Activated CD8-positive, alpha-beta memory T cell treated with anti-CD3 and anti-CD28 coated beads for 24 hours (primary cell): ENCODE data around the gene OR6C65.
"Not testable (repeated sequence)": the region's sequence is repeated elsewhere in the genome, so short reads cannot be mapped to it uniquely, and the experiment has no call there.

ENCODE experiments used
- DNase-seq: peaks from one replicate; pipeline ENCODE4 v3.0.0-alpha.2; 2020

OR6C65 gene

GRCh38 chr12:55400229-55400628 lies at the start of gene OR6C65:
TSS of gene OR6C65 (plus strand) at chr12:55400529. CDS start at chr12:55400529, 0 bp downstream.
- DNase-seq: no peak

- not testable (repeated sequence) for DNase-seq
Measured at GRCh38 chr12:55355338-55355737, 45.0 kb upstream of the OR6C65 start.

GRCh38 chr12:55362675-55363074 lies 37.7 kb upstream of the OR6C65 start, which contains the start of gene OR6C75:
TSS of gene OR6C75 (plus strand) at chr12:55362975. CDS start at chr12:55365111, 2,136 bp downstream.
- no peak for DNase-seq

- DNase-seq: no peak
Measured at GRCh38 chr12:55365086-55365485, 35.2 kb upstream of the OR6C65 start.

- no peak for DNase-seq
Measured at GRCh38 chr12:55372521-55372920, 27.8 kb upstream of the OR6C65 start.

GRCh38 chr12:55385891-55386290 lies 14.4 kb upstream of the OR6C65 start:
- no peak for DNase-seq

GRCh38 chr12:55392032-55392795 lies 8.1 kb upstream of the OR6C65 start:
- DNase-seq: no peak

GRCh38 chr12:55396326-55396725 lies 4.0 kb upstream of the OR6C65 start:
- DNase-seq: no peak

- no peak for DNase-seq
Measured at GRCh38 chr12:55407866-55408265, 7.5 kb downstream of the OR6C65 start.

- not testable (repeated sequence) for DNase-seq
Measured at GRCh38 chr12:55409133-55409532, 8.8 kb downstream of the OR6C65 start.

- DNase-seq: not testable (repeated sequence)
Measured at GRCh38 chr12:55412138-55412537, 11.8 kb downstream of the OR6C65 start.

- not testable (repeated sequence) for DNase-seq
Measured at GRCh38 chr12:55413498-55414388, 13.4 kb downstream of the OR6C65 start.

- not testable (repeated sequence) for DNase-seq
Measured at GRCh38 chr12:55414396-55414823, 14.1 kb downstream of the OR6C65 start.

GRCh38 chr12:55414889-55415288 lies 14.6 kb downstream of the OR6C65 start:
- not testable (repeated sequence) for DNase-seq

- no peak for DNase-seq
Measured at GRCh38 chr12:55416961-55417360, 16.6 kb downstream of the OR6C65 start.

- DNase-seq: no peak
Measured at GRCh38 chr12:55420307-55420962, 20.1 kb downstream of the OR6C65 start.

GRCh38 chr12:55425954-55426353 lies 25.6 kb downstream of the OR6C65 start, which contains the start of gene OR6C76:
TSS of gene OR6C76 (plus strand) at chr12:55426254. CDS start at chr12:55426254, 0 bp downstream.
- no peak for DNase-seq

GRCh38 chr12:55428331-55429243 lies 28.3 kb downstream of the OR6C65 start:
- DNase-seq: no peak

GRCh38 chr12:55441233-55441632 lies 40.9 kb downstream of the OR6C65 start:
- not testable (repeated sequence) for DNase-seq

GRCh38 chr12:55443776-55444175 lies 43.4 kb downstream of the OR6C65 start, which contains the start of gene OR6C2:
TSS of gene OR6C2 (plus strand) at chr12:55444076. CDS start at chr12:55452214, 8,138 bp downstream.
- DNase-seq: no peak

- no peak for DNase-seq
Measured at GRCh38 chr12:55445357-55445756, 45.0 kb downstream of the OR6C65 start.

- DNase-seq: no peak
Measured at GRCh38 chr12:55446326-55446725, 46.0 kb downstream of the OR6C65 start.
